HFF-Myc (cell line): Measurements from ENCODE around the gene BLM.

Experiments used
- DNase-seq: peaks from one replicate; pipeline ENCODE4 v3.0.0-alpha.2; 2011; ENCODE audit warnings: low read depth; ENCODE audit errors: extremely low read depth
- H3K4me3 ChIP-seq: replicated peaks from 2 replicates; pipeline ENCODE4 v1.5.1; 2011; ENCODE audit warnings: low read depth, mild to moderate bottlenecking, control low read depth, low read length
- TF ChIP-seq, protein P1 (sequence below): IDR thresholded peaks from 2 replicates; pipeline ENCODE4 v1.5.1; 2012; ENCODE audit warnings: mild to moderate bottlenecking, low read depth, low read length, control low read depth; ENCODE audit errors: missing control alignments

The BLM gene

DNA sequence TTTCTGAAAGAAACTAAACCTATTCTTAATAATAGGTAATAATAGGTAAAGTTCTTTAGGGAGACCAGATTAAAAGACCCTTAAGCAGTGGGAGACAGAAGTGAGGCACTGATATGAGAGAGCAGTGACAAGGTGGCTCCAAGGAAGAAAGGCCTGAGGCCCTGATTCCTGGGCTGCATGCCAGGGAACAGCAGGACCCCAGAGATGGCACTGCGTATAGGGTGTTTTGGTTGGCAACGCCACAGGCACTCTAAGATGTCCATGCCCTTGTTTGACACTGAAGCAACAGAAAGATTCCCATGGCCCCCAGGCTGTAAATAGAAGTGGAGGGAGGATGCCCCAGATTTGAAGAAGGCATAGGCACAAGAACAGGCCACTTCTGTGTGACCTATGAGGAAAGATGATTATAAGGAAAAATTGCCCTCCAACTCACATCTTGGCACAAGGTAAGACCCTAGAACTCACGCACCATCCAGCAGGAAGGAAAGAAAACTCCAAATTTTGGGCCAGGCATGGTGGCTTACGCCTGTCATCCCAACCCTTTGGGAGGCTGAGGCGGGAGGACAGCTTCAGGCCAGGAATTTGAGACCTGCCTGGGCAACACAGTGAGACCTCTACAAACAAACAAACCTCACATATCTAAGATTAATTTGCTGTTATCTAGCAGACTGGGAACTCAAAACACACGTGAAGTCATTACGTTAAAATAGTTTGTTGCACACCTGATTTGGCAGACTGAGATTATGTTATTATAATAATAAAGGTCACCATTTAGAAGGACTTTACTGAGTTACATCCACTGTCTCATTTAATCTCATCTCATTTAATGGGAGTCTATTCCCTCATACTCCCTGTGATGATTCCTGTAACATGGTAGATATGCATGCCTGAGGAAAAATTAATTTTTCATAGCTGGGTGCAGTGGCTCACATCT is 10.5 kb upstream of the BLM start:
- DNase-seq = no peak
- H3K4me3 ChIP-seq = no peak overlapping the region
- TF ChIP-seq, protein P1, sequence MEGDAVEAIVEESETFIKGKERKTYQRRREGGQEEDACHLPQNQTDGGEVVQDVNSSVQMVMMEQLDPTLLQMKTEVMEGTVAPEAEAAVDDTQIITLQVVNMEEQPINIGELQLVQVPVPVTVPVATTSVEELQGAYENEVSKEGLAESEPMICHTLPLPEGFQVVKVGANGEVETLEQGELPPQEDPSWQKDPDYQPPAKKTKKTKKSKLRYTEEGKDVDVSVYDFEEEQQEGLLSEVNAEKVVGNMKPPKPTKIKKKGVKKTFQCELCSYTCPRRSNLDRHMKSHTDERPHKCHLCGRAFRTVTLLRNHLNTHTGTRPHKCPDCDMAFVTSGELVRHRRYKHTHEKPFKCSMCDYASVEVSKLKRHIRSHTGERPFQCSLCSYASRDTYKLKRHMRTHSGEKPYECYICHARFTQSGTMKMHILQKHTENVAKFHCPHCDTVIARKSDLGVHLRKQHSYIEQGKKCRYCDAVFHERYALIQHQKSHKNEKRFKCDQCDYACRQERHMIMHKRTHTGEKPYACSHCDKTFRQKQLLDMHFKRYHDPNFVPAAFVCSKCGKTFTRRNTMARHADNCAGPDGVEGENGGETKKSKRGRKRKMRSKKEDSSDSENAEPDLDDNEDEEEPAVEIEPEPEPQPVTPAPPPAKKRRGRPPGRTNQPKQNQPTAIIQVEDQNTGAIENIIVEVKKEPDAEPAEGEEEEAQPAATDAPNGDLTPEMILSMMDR = no peak

DNA sequence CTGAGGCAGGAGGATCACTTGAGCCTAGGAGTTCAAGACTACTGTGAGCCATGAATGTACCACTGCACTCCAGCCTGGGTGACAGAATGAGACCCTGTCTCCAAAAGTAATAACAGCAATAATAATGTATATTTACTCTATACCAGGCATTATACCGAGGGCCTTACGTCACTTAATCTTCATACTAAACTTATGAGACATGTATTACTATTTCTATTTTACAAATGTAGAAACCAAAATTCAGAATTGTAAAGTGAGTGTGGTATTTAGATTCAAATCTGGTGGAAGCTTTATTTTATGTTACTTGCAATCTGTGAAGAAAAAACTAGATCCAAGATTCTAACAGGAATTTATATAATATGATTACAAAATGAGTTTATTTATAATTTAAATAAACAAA is 9.7 kb upstream of the BLM start:
- DNase-seq = no peak
- no peak overlapping the region for H3K4me3 ChIP-seq
- TF ChIP-seq, protein P1 = no peak

DNA sequence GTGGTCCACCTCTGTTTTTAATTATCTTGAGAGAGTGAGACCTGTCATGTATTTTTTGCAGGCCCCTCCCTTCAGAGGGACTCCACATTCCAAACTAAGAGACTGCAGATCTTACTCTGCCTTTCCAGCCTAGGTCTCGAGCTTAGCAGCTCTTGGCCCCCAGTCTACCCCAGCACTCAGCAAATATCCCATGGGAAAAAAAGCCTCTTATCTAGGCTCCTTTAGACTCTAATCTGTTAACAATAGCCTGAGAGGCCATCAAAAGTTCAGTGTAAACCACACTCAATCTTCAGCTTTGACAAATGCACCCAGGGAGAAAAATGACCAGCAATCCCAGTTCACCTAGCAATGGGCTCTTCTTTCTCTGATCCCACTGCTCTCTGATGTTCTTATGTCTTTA is 8.6 kb upstream of the BLM start:
- H3K4me3 ChIP-seq = no peak overlapping the region
- TF ChIP-seq, protein P1 = no peak
- no peak for DNase-seq

DNA sequence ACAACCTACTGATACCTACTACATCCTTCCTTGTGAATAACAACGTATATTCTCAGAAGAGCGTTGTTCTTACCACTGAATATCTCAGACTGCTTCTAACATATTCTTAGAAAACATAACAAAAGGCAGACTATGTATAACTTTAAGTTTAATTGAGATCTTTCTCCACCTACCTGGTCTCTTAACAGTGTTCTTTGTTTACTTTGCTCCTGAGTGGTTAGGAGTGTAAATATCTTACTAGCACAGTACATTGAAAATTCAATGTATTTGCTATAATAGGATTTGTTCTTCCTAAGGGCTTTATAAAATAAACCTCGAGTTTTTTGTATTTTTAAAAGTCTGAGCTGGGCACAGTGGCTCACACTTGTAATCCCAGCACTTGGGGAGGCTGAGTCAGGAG is 7.9 kb upstream of the BLM start:
- H3K4me3 ChIP-seq = no peak overlapping the region
- TF ChIP-seq, protein P1 = no peak
- no peak for DNase-seq

DNA sequence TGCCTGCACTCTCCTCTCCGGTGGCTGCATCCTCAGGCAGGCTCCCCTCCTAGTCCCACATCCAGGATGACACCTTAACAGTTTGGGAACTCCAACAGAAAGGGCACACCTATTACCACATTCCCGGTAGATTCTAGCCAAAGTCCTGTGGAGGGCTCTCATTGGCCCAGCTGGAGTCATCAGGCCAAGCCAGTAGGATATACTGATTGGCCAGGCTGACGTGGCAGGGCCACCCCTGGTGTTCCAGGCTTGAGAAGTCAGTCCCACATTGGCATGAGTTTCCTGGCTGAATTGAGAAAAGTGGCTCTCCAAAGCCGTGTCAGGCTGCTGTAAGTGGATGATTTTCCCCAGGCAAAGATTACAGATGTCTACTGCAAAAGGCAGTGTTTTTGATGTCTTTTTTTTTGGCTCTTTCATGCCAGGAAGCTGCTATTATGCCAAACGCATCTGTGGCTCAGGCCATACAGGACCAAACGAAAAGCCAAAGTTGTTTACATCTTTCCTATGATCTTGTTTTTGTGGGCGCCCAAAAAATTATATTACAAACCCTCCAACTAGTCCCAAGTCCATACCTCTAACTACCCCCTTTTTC is 6.6 kb upstream of the BLM start:
- no peak overlapping the region for H3K4me3 ChIP-seq
- no peak for DNase-seq
- TF ChIP-seq, protein P1 = no peak

DNA sequence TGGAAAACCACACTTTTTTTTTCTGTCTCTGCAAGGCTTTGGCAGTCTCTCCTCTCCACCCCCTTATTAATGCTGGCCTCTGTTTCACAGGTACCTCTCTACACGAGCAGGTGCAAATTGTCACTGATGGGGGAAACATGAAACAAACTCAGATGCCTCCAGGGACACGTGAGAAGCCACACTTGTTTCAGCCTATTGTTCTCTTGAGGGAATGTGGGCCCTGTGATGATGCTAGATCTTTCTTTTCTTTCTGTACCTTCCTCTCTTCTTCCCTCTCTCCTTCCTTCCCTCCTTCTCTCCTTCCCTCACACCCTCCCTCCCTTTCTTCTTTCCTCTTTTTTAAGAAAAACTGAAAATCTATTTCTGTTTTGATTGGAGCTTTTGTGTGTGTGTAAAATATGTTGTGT is 5.7 kb upstream of the BLM start:
- TF ChIP-seq, protein P1 = no peak
- H3K4me3 ChIP-seq = no peak overlapping the region
- DNase-seq = no peak
